T-cell (primary cell): ENCODE measurements around the gene CASP10. TPM values are rescaled to one million over a fixed set of nuclear protein-coding genes. Genes with fewer than 3 reads are reported as not detected.

ENCODE experiments used
- ATAC-seq, 4 experiments: fragments of 200-7000 bp in 3 of 4; fragments of 150-1000 bp in 1 of 4; cut with Tn5 transposase; replicated peaks in 1 of 4; 1 replicate in 3 of 4; 2 replicates in 1 of 4; pipeline ENCODE4 v1.10.0; 2021; ENCODE audit warnings: moderate library complexity in 3 of 4, mild to moderate bottlenecking in 2 of 4, moderate number of reproducible peaks in 1 of 4
- CTCF ChIA-PET, 2 donors: fragments of 300-600 bp; sonication (Branson Sonifier 250); formaldehyde crosslinking; loops; one replicate each; lab custom pipeline; 2022; ENCODE audit warnings: antibody characterized with exemption in 2 of 2; lab: Charles Lee
- POLR2A ChIA-PET, 2 donors: fragments of 300-600 bp; sonication (Branson Sonifier 250); formaldehyde crosslinking; loops; one replicate each; lab custom pipeline; 2022; ENCODE audit warnings: antibody characterized with exemption in 2 of 2; lab: Charles Lee
- DNase-seq, 35 experiments: peaks; one replicate each; pipeline versions ENCODE4 v3.0.0 to v3.0.0-alpha.2; 2013 to 2023
- H3K27ac ChIP-seq: one replicate; pipeline ENCODE4 v1.5.1; 2013; ENCODE audit warnings: low read length
- H3K27me3 ChIP-seq, 2 experiments: replicated peaks in 1 of 2; 1 replicate in 1 of 2; 2 replicates in 1 of 2; pipeline versions ENCODE4 v1.6.1 to v1.7.0; 2013; ENCODE audit warnings: low read length in 1 of 2, mixed read lengths in 1 of 2; ENCODE audit not compliant: control insufficient read depth in 2 of 2, insufficient read depth in 2 of 2; ENCODE audit errors: extremely low read depth in 1 of 2
- H3K36me3 ChIP-seq, 2 donors: 1 replicate in 1 of 2; 2 replicates in 1 of 2; pipeline versions ENCODE4 v1.6.1 to v1.7.0; 2013; ENCODE audit warnings: low read length in 1 of 2; ENCODE audit not compliant: control insufficient read depth in 2 of 2, insufficient read depth in 1 of 2; ENCODE audit errors: extremely low read depth in 1 of 2
- H3K4me1 ChIP-seq, 2 experiments: 1 replicate in 1 of 2; 2 replicates in 1 of 2; pipeline versions ENCODE4 v1.6.1 to v1.7.0; 2013; ENCODE audit warnings: low read length in 2 of 2, mixed read lengths in 1 of 2; ENCODE audit not compliant: insufficient read depth in 2 of 2, control insufficient read depth in 1 of 2; ENCODE audit errors: extremely low read depth in 1 of 2
- H3K4me3 ChIP-seq, 2 donors: 1 replicate in 1 of 2; 2 replicates in 1 of 2; pipeline versions ENCODE4 v1.5.1 to v1.7.0; 2013; ENCODE audit warnings: mild to moderate bottlenecking in 2 of 2, low read length in 1 of 2, moderate library complexity in 1 of 2; ENCODE audit not compliant: control insufficient read depth in 1 of 2; ENCODE audit errors: extremely low read depth in 1 of 2
- H3K9me3 ChIP-seq: 2 replicates; pipeline ENCODE4 v1.7.0; 2013
- H3K27ac Mint-ChIP-seq, 2 donors: one replicate each; pipeline ENCODE4 v1.8.0; 2020 to 2021; ENCODE audit warnings: mild to moderate bottlenecking in 2 of 2, mixed read lengths in 2 of 2
- H3K27me3 Mint-ChIP-seq, 2 donors: one replicate each; pipeline ENCODE4 v1.8.0; 2021 to 2022; ENCODE audit warnings: mixed read lengths in 2 of 2
- H3K36me3 Mint-ChIP-seq: one replicate; pipeline ENCODE4 v1.8.0; 2021; ENCODE audit warnings: mixed read lengths
- H3K4me1 Mint-ChIP-seq, 3 donors: one replicate each; pipeline ENCODE4 v1.8.0; 2020 to 2022; ENCODE audit warnings: mixed read lengths in 3 of 3, mild to moderate bottlenecking in 1 of 3
- H3K4me3 Mint-ChIP-seq, 3 donors: one replicate each; pipeline ENCODE4 v1.8.0; 2020 to 2022; ENCODE audit warnings: mild to moderate bottlenecking in 3 of 3, mixed read lengths in 3 of 3, moderate library complexity in 3 of 3
- H3K9me3 Mint-ChIP-seq, 3 donors: one replicate each; pipeline ENCODE4 v1.8.0; 2020 to 2022; ENCODE audit warnings: mixed read lengths in 3 of 3
- WGBS: methylation state at CpG from one replicate; pipeline ENCODE4 v1.1.5; 2013; ENCODE audit warnings: missing lambda C conversion rate; ENCODE audit not compliant: insufficient coverage; 5-methylcytosine and 5-hydroxymethylcytosine counted together
- total RNA-seq, 35 experiments: library from RNA in 6 of 35; stranded (reverse) in 6 of 35; fragments of 120-200 nt in 1 of 35; gene quantifications; one replicate each; pipeline versions ENCODE4 v1.2.1 to v1.2.4 and lab custom pipeline; 2013 to 2026

The CASP10 gene
- total RNA-seq, 5 donors from 2014 or later (not counting 1 experiment from before 2014, with no cell fraction given): 23.3 to 46.4 (median 29.2) TPM

- ATAC-seq: no peak
- H3K27ac ChIP-seq: no peak overlapping the region
These were observed 63.3 kb downstream of the CASP10 start for GRCh38 chr2:201246280-201246679.

DNA sequence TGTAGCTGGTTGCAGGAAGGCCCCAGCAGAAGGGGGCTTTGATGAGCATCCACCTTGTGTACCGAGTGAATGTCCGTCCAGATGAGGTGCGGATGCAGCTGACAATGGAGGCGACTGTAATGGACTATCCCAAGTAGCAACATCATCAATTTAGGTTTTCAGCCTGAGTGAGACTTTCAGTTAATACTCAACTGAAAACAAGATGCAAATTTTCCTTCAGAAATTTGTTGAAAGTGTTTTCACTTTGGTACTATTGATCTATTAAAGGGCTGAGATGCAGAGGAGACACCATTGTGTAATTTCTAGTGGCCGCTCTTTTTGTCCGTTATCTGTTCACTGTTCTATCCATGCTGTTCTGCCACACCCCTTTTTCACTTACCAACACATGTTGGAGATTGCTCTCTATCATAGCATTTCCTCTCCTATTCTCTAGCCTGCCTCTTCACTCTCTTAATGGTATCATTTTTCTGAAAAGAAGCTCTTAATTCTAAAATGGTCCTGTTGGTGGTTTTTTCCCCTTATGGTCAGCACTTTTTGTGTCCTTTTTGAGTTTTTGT, 65.4 kb downstream of the CASP10 start:
- H3K4me3 Mint-ChIP-seq: no peak overlapping the region
- Histone ChIP-seq H3K27ac (no peak overlapping the region), H3K9me3 (no peaks in the 10 kb centered on the region), H3K4me3 (no peak overlapping the region), H3K27me3 (no peaks in the 10 kb centered on the region), H3K4me1 (peaks cover 13 to 38% of the 10 kb centered on the region in 2 experiments), H3K36me3 (peaks cover 0 to 10% of the 10 kb centered on the region in 2 donors)
- no peak for ATAC-seq
- H3K4me1 Mint-ChIP-seq: peaks cover 86 to 88% (median 88%) of the 10 kb centered on the region in 3 donors
- H3K27ac Mint-ChIP-seq: peak overlapping the region; percentile 4 to 11
- H3K9me3 Mint-ChIP-seq: peaks cover 0 to 5% (median 4%) of the 10 kb centered on the region in 3 donors
- WGBS: no CpG with 5 or more reads among the region's 6 CpGs
- H3K27me3 Mint-ChIP-seq: no peaks in the 10 kb centered on the region
- peaks cover 40% of the 10 kb centered on the region for H3K36me3 Mint-ChIP-seq
- POLR2A ChIA-PET: interaction anchor here in 1 of 2 donors (0.7 kb wide), 1 partner anchor 28 kb away, joined by 3 read pairs; no protein-coding TSS in a partner anchor
- DNase-seq: peak in 1 of 35 experiments; percentile 2
- CTCF ChIA-PET: interaction anchor here in 1 of 2 donors (1.3 kb wide), 1 partner anchor 11 kb away, joined by 3 read pairs; no protein-coding TSS in a partner anchor

More at GRCh38 chr2:201246280-201246679, 63.3 kb downstream of the CASP10 start:
- Mint-ChIP-seq H3K27ac (peak overlapping the region; percentile 78 to 82), H3K36me3 (peaks cover 43% of the 10 kb centered on the region), H3K9me3 (peaks cover 0 to 11% (median 5%) of the 10 kb centered on the region in 3 donors), H3K4me1 (peaks cover 83 to 88% (median 87%) of the 10 kb centered on the region in 3 donors), H3K4me3 (no peak overlapping the region), H3K27me3 (no peaks in the 10 kb centered on the region)
- Histone ChIP-seq H3K4me3 (no peak overlapping the region), H3K9me3 (no peaks in the 10 kb centered on the region), H3K36me3 (peaks cover 0 to 13% of the 10 kb centered on the region in 2 donors), H3K4me1 (peaks cover 8 to 21% of the 10 kb centered on the region in 2 experiments), H3K27me3 (no peaks in the 10 kb centered on the region)
- CTCF ChIA-PET: interaction anchor here (0.7 kb wide), 2 partner anchors 169 to 452 kb away, joined by 6 to 10 read pairs; partner anchors contain the start of gene MPP4 (in 1 of the 2)
- no peak for DNase-seq
- POLR2A ChIA-PET: interaction anchor here in 1 of 2 donors (0.7 kb wide), 1 partner anchor 18 kb away, joined by 3 read pairs; no protein-coding TSS in a partner anchor
- WGBS: no CpG with 5 or more reads among the region's 4 CpGs

DNA sequence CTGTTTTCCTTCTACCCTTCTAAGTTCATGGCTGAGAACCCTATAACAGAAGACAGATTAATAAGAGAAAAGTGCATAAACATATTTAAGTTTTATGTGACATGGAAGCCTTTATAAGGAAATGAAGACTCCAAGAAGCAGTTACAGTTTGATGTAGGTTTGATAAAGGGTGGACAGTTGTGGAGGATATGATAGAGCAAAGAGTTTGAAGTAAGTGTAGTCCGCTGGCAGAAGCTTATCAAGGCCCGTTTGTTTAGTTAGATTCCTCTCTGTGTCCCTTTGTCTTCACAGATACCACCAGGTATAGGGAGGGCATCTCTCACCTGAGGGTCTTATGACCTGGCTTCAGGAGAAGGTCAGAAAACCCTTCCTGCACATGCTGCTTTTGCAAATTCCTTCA, 66.9 kb downstream of the CASP10 start:
- H3K9me3 ChIP-seq: no peaks in the 10 kb centered on the region
- Mint-ChIP-seq H3K4me3 (peak overlapping the region in 1 of 3 donors; percentile 42), H3K36me3 (peaks cover 45% of the 10 kb centered on the region), H3K9me3 (peaks cover 0 to 5% (median 4%) of the 10 kb centered on the region in 3 donors), H3K4me1 (peaks cover 88% of the 10 kb centered on the region in 3 donors), H3K27me3 (no peaks in the 10 kb centered on the region), H3K27ac (peak overlapping the region; percentile 64 to 96)
- ATAC-seq (no peak), DNase-seq (no peak)
- no peaks in the 10 kb centered on the region for H3K27me3 ChIP-seq
- H3K4me3 ChIP-seq: no peak overlapping the region
- ChIA-PET CTCF (interaction anchor here in 1 of 2 donors (1.5 kb wide), 1 partner anchor 17 kb away, joined by 6 read pairs; no protein-coding TSS in a partner anchor), POLR2A (no interaction called here)
- H3K36me3 ChIP-seq: peaks cover 0 to 6% of the 10 kb centered on the region in 2 donors
- no peak overlapping the region for H3K27ac ChIP-seq
- H3K4me1 ChIP-seq: peaks cover 27 to 53% of the 10 kb centered on the region in 2 experiments
- no CpG with 5 or more reads among the region's 2 CpGs for WGBS

- WGBS: 100% methylated on average over 1 of the region's 4 CpGs
- ATAC-seq: no peak
- no peaks in the 10 kb centered on the region for H3K27me3 Mint-ChIP-seq
- Histone ChIP-seq H3K27me3 (no peaks in the 10 kb centered on the region), H3K27ac (no peak overlapping the region), H3K4me1 (peaks cover 34 to 57% of the 10 kb centered on the region in 2 experiments), H3K9me3 (no peaks in the 10 kb centered on the region), H3K4me3 (no peak overlapping the region), H3K36me3 (peaks cover 0 to 6% of the 10 kb centered on the region in 2 donors)
- H3K4me3 Mint-ChIP-seq: peak overlapping the region in 1 of 3 donors; percentile 0
- POLR2A ChIA-PET: interaction anchor here in 1 of 2 donors (1.0 kb wide), 1 partner anchor 11 kb away, joined by 3 read pairs; no protein-coding TSS in a partner anchor
- H3K27ac Mint-ChIP-seq: peak overlapping the region; percentile 95 to 96
- H3K9me3 Mint-ChIP-seq: peaks cover 0 to 5% (median 4%) of the 10 kb centered on the region in 3 donors
- no peak for DNase-seq
- peaks cover 48% of the 10 kb centered on the region for H3K36me3 Mint-ChIP-seq
- CTCF ChIA-PET: interaction anchor here (0.9 to 1.5 kb wide), 2 partner anchors 14 to 17 kb away, joined by 3 to 6 read pairs; no protein-coding TSS in a partner anchor
- H3K4me1 Mint-ChIP-seq: peaks cover 88 to 92% (median 89%) of the 10 kb centered on the region in 3 donors
These were observed 67.8 kb downstream of the CASP10 start for GRCh38 chr2:201250741-201251140.

DNA sequence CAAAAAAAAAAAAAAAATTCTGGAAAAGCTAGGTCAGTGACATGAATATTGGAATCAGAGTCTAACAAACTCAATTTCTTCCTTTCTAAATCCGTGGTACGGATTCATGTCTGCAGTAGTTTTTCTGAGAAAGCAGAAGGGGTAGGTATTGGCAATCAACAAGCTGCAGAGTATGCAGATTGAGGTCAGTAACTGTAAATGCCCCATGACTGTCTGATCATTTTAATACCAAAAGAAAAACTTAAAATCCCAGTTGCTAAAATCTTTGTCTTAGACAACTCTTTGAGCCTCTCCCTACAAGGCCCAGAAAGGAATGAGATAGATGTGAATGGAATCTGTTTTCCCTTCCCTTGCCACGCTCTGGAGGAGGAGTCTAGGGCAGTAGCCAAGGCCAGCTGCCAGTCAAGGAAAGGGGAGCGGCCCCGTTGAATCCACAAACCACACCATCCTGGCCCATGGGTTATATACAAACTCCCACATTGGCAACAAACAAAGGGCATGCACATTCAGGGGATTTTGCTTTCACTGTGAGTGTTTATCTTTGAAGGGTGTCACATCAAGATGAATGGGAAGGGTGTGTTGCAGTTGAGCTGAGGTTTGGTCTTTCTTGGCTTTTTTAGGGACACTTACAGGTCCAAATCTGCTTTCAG, 71.3 kb downstream of the CASP10 start:
- peaks cover 0 to 5% (median 4%) of the 10 kb centered on the region in 3 donors for H3K9me3 Mint-ChIP-seq
- no peak for ATAC-seq
- Histone ChIP-seq H3K4me1 (peaks cover 46 to 78% of the 10 kb centered on the region in 2 experiments), H3K27me3 (no peaks in the 10 kb centered on the region), H3K36me3 (no peaks in the 10 kb centered on the region), H3K4me3 (no peak overlapping the region), H3K9me3 (no peaks in the 10 kb centered on the region), H3K27ac (peak overlapping the region; percentile 99)
- H3K27me3 Mint-ChIP-seq: no peaks in the 10 kb centered on the region
- WGBS: no CpG with 5 or more reads among the region's 5 CpGs
- H3K27ac Mint-ChIP-seq: peak overlapping the region; percentile 95 to 96
- H3K4me3 Mint-ChIP-seq: peak overlapping the region; percentile 26 to 65 (median 49)
- peaks cover 93 to 94% (median 94%) of the 10 kb centered on the region in 3 donors for H3K4me1 Mint-ChIP-seq
- ChIA-PET CTCF (interaction anchor here in 1 of 2 donors (0.6 to 1.3 kb wide), 4 partner anchors 10 to 22 kb away, joined by 4 to 7 read pairs (median 6); no protein-coding TSS in a partner anchor), POLR2A (interaction anchor here in 1 of 2 donors (0.6 kb wide), 1 partner anchor 869 kb away, joined by 5 read pairs; no protein-coding TSS in a partner anchor)
- H3K36me3 Mint-ChIP-seq: peaks cover 37% of the 10 kb centered on the region
- DNase-seq: peak in 1 of 35 experiments; percentile 44
